ENCODE measurements around the gene MED20.
"Not testable (repeated sequence)": the region's sequence is repeated elsewhere in the genome, so short reads cannot be mapped to it uniquely, and the experiment has no call there.

MED20 gene

GRCh38 chr6:41957117-41957516 is 36.2 kb upstream of the MED20 start:
- Histone ChIP-seq H3K27me3 (ENCODE audit: control insufficient read depth, insufficient read depth, low read length) (no peaks in the 10 kb centered on the region), H3K4me3 (ENCODE audit: low read length) (no peak overlapping the region), H3K9ac (ENCODE audit: low read length) (no peak overlapping the region), H3K36me3 (ENCODE audit: control insufficient read depth, insufficient read depth, low read length) (no peaks in the 10 kb centered on the region), H3K4me1 (ENCODE audit: control insufficient read depth, insufficient read depth, low read length) (no peaks in the 10 kb centered on the region), H3K27ac (ENCODE audit: low read depth, low read length) (no peak overlapping the region)

- no peaks in the 10 kb centered on the region for H3K4me1 ChIP-seq (ENCODE audit: control insufficient read depth, insufficient read depth, low read length)
- no peak overlapping the region for H3K4me3 ChIP-seq (ENCODE audit: low read length)
- no peak overlapping the region for H3K27ac ChIP-seq (ENCODE audit: low read depth, low read length)
- no peak overlapping the region for H3K9ac ChIP-seq (ENCODE audit: low read length)
- H3K27me3 ChIP-seq (ENCODE audit: control insufficient read depth, insufficient read depth, low read length): no peaks in the 10 kb centered on the region
- no peaks in the 10 kb centered on the region for H3K36me3 ChIP-seq (ENCODE audit: control insufficient read depth, insufficient read depth, low read length)
Observed at GRCh38 chr6:41955412-41955811, 34.5 kb upstream of the MED20 start.

GRCh38 chr6:41954668-41955067 is 33.7 kb upstream of the MED20 start:
- Histone ChIP-seq H3K4me1 (ENCODE audit: control insufficient read depth, insufficient read depth, low read length) (no peaks in the 10 kb centered on the region), H3K9ac (ENCODE audit: low read length) (no peak overlapping the region), H3K36me3 (ENCODE audit: control insufficient read depth, insufficient read depth, low read length) (no peaks in the 10 kb centered on the region), H3K27me3 (ENCODE audit: control insufficient read depth, insufficient read depth, low read length) (no peaks in the 10 kb centered on the region), H3K27ac (ENCODE audit: low read depth, low read length) (no peak overlapping the region), H3K4me3 (ENCODE audit: low read length) (no peak overlapping the region)

GRCh38 chr6:41947581-41948220 is 26.8 kb upstream of the MED20 start:
- H3K27ac ChIP-seq (ENCODE audit: low read depth, low read length): no peak overlapping the region
- no peaks in the 10 kb centered on the region for H3K36me3 ChIP-seq (ENCODE audit: control insufficient read depth, insufficient read depth, low read length)
- no peak overlapping the region for H3K4me3 ChIP-seq (ENCODE audit: low read length)
- H3K27me3 ChIP-seq (ENCODE audit: control insufficient read depth, insufficient read depth, low read length): no peaks in the 10 kb centered on the region
- H3K9ac ChIP-seq (ENCODE audit: low read length): no peak overlapping the region
- H3K4me1 ChIP-seq (ENCODE audit: control insufficient read depth, insufficient read depth, low read length): no peaks in the 10 kb centered on the region

GRCh38 chr6:41943456-41943855 is 22.5 kb upstream of the MED20 start:
- Histone ChIP-seq H3K9ac (ENCODE audit: low read length) (no peak overlapping the region), H3K27me3 (ENCODE audit: control insufficient read depth, insufficient read depth, low read length) (no peaks in the 10 kb centered on the region), H3K4me1 (ENCODE audit: control insufficient read depth, insufficient read depth, low read length) (peaks cover 13% of the 10 kb centered on the region), H3K4me3 (ENCODE audit: low read length) (no peak overlapping the region), H3K36me3 (ENCODE audit: control insufficient read depth, insufficient read depth, low read length) (no peaks in the 10 kb centered on the region), H3K27ac (ENCODE audit: low read depth, low read length) (no peak overlapping the region)

GRCh38 chr6:41942882-41943281 is 21.9 kb upstream of the MED20 start:
- not testable (repeated sequence) for H3K27me3 ChIP-seq (ENCODE audit: control insufficient read depth, insufficient read depth, low read length); H3K9ac ChIP-seq (ENCODE audit: low read length); H3K36me3 ChIP-seq (ENCODE audit: control insufficient read depth, insufficient read depth, low read length); H3K27ac ChIP-seq (ENCODE audit: low read depth, low read length); H3K4me3 ChIP-seq (ENCODE audit: low read length)
- peaks cover 15% of the 10 kb centered on the region for H3K4me1 ChIP-seq (ENCODE audit: control insufficient read depth, insufficient read depth, low read length)

- Histone ChIP-seq H3K27me3 (ENCODE audit: control insufficient read depth, insufficient read depth, low read length) (no peaks in the 10 kb centered on the region), H3K4me3 (ENCODE audit: low read length) (peak overlapping the region; percentile 50), H3K36me3 (ENCODE audit: control insufficient read depth, insufficient read depth, low read length) (no peaks in the 10 kb centered on the region), H3K27ac (ENCODE audit: low read depth, low read length) (peak overlapping the region; percentile 49), H3K4me1 (ENCODE audit: control insufficient read depth, insufficient read depth, low read length) (peaks cover 15% of the 10 kb centered on the region), H3K9ac (ENCODE audit: low read length) (no peak overlapping the region)
Observed at GRCh38 chr6:41942067-41942851, 21.3 kb upstream of the MED20 start.

- Histone ChIP-seq H3K9ac (ENCODE audit: low read length) (peak within 1 kb of the TSS; percentile 43), H3K4me1 (ENCODE audit: control insufficient read depth, insufficient read depth, low read length) (peaks cover 18% of the 10 kb centered on the region), H3K36me3 (ENCODE audit: control insufficient read depth, insufficient read depth, low read length) (no peaks in the 10 kb centered on the region), H3K4me3 (ENCODE audit: low read length) (peak within 1 kb of the TSS; percentile 94), H3K27ac (ENCODE audit: low read depth, low read length) (peak within 1 kb of the TSS; percentile 65), H3K27me3 (ENCODE audit: control insufficient read depth, insufficient read depth, low read length) (no peaks in the 10 kb centered on the region)
Observed at GRCh38 chr6:41941280-41942066, 20.5 kb upstream of the MED20 start, which contains the start of gene CCND3. TSS of gene CCND3 (minus strand) at chr6:41941808. CDS start at chr6:41941649, 159 bp downstream.

GRCh38 chr6:41940759-41941279 is 19.9 kb upstream of the MED20 start:
- peak overlapping the region; percentile 94 for H3K4me3 ChIP-seq (ENCODE audit: low read length)
- H3K27me3 ChIP-seq (ENCODE audit: control insufficient read depth, insufficient read depth, low read length): no peaks in the 10 kb centered on the region
- no peaks in the 10 kb centered on the region for H3K36me3 ChIP-seq (ENCODE audit: control insufficient read depth, insufficient read depth, low read length)
- peak overlapping the region; percentile 43 for H3K9ac ChIP-seq (ENCODE audit: low read length)
- peak overlapping the region; percentile 65 for H3K27ac ChIP-seq (ENCODE audit: low read depth, low read length)
- peaks cover 19% of the 10 kb centered on the region for H3K4me1 ChIP-seq (ENCODE audit: control insufficient read depth, insufficient read depth, low read length)

GRCh38 chr6:41939848-41940758 is 19.2 kb upstream of the MED20 start:
- peak overlapping the region; percentile 94 for H3K4me3 ChIP-seq (ENCODE audit: low read length)
- H3K9ac ChIP-seq (ENCODE audit: low read length): peak overlapping the region; percentile 43
- H3K27me3 ChIP-seq (ENCODE audit: control insufficient read depth, insufficient read depth, low read length): no peaks in the 10 kb centered on the region
- H3K36me3 ChIP-seq (ENCODE audit: control insufficient read depth, insufficient read depth, low read length): peaks cover 1% of the 10 kb centered on the region
- H3K27ac ChIP-seq (ENCODE audit: low read depth, low read length): peak overlapping the region; percentile 65
- H3K4me1 ChIP-seq (ENCODE audit: control insufficient read depth, insufficient read depth, low read length): peaks cover 19% of the 10 kb centered on the region

GRCh38 chr6:41939176-41939847 is 18.4 kb upstream of the MED20 start:
- no peak overlapping the region for H3K4me3 ChIP-seq (ENCODE audit: low read length)
- peaks cover 19% of the 10 kb centered on the region for H3K4me1 ChIP-seq (ENCODE audit: control insufficient read depth, insufficient read depth, low read length)
- H3K36me3 ChIP-seq (ENCODE audit: control insufficient read depth, insufficient read depth, low read length): peaks cover 6% of the 10 kb centered on the region
- H3K9ac ChIP-seq (ENCODE audit: low read length): no peak overlapping the region
- H3K27me3 ChIP-seq (ENCODE audit: control insufficient read depth, insufficient read depth, low read length): no peaks in the 10 kb centered on the region
- H3K27ac ChIP-seq (ENCODE audit: low read depth, low read length): peak overlapping the region; percentile 20
